ENCODE results near the gene AMZ1. TPM values are rescaled to one million over a fixed set of nuclear protein-coding genes. Genes with fewer than 3 reads are reported as not detected.

AMZ1 gene
- total RNA-seq, 1 experiment from 2014 or later, result not detected

DNA sequence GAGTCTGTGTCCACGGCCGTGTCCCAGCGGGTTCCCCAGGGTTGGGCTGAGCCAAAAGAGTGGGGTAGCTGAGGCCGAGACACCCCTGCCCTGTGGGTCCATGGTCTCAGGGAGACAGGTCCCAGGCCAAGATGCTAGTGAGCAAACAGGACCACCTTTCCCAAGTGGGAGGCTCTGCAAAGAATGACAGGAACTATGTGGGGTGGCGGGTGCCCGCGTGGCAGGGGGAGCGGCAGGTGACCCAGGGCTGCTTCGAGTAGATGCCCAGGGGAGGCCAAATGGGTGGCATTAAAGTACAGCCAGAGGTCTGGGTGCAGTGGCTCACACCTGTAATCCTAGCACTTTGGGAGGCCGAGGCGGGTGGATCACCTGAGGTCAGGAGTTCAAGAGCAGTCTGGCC lies 38.0 kb upstream of the AMZ1 start:
- DNase-seq (ENCODE audit: low spot score), result no peak
- in situ Hi-C loops (cut with HindIII; ENCODE audit: low sequenced_read_pairs), result no loop called here

DNA sequence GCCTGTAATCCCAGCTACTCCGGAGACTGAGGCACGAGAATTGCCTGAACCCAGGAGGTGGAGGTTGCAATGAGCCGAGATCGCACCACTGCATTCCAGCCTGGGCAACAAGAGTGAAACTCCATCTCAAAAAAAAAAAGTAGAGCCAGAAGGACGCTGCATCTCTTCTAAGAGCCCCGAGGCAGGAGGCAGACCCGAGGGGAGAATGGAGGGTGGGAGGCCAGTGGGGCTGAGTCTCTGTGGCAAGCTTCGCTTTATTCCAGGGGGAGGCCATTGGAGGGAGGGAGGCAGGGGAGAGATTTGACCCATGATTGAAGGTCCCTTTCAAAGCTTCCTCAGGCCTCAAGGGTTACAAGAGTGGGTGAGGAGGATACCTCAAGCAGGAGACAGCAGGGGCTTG lies 37.6 kb upstream of the AMZ1 start:
- in situ Hi-C loops (cut with HindIII; ENCODE audit: low sequenced_read_pairs), result no loop called here
- DNase-seq (ENCODE audit: low spot score), result no peak

- in situ Hi-C loops (cut with HindIII; ENCODE audit: low sequenced_read_pairs), result no loop called here
- no peak for DNase-seq (ENCODE audit: low spot score)
Observed at GRCh38 chr7:2651336-2651735, 36.7 kb upstream of the AMZ1 start.

GRCh38 chr7:2651847-2652735 lies 35.9 kb upstream of the AMZ1 start:
- in situ Hi-C loops (cut with HindIII; ENCODE audit: low sequenced_read_pairs), result no loop called here
- no peak for DNase-seq (ENCODE audit: low spot score)

- DNase-seq (ENCODE audit: low spot score), result no peak
- in situ Hi-C loops (cut with HindIII; ENCODE audit: low sequenced_read_pairs), result no loop called here
Observed at GRCh38 chr7:2652736-2653060, 35.3 kb upstream of the AMZ1 start.

- in situ Hi-C loops (cut with HindIII; ENCODE audit: low sequenced_read_pairs), result no loop called here
- no peak for DNase-seq (ENCODE audit: low spot score)
Observed at GRCh38 chr7:2654059-2654458, 33.9 kb upstream of the AMZ1 start.

DNA sequence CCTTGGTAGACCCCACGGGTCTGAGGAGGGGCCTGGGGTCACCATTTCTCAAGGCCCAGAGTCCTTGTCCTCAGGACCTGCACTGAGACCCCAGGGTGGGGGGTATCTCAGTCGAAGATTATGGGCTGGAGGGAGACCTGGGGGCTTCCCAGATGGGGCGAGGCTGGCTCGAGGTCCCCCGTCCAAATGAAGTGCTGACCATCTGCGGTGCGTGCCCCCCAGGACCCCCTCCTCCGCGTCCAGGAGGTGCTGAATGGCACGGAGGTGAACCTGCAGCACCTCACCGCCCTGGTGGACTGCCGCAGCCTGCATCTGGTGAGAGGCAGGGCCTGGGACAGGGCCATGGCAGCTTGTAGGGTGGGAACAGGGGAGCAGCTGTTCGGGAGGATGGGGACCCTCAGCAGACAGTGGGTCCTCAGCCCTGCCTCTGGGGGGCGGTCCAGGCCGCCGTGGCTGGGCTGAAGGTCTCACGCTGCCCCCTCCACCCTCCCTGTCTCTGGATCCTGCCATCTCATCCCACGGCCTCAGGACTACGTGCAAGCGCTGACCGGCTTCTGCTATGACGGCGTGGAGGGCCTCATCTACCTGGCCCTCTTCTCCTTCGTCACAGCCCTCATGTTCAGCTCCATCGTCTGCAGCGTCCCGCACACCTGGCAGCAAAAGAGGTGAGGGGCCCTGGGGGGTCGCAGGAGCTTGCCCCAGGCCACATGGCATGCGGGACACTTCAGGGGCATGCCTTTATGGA lies 32.0 kb upstream of the AMZ1 start:
- in situ Hi-C loops (cut with HindIII; ENCODE audit: low sequenced_read_pairs), result no loop called here
- DNase-seq (ENCODE audit: low spot score), result no peak

DNA sequence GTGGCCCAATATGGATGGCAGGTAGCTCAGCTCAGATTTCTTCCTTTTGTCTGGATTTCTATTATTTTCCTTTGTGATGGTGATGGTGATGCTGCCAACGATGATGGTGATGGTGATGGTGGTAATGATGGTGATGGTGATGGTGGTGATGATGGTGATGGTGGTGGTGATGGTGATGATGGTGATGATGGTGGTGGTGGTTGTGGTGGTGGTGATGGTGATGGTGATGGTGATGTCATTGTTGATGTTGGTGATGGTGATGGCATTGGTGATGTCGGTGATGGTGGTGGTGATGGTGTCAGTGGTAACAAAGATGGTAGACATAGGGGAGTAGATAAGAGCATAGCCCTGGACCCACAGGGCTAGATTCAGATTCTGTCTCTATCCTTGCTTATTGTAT lies 30.8 kb upstream of the AMZ1 start:
- no peak for DNase-seq (ENCODE audit: low spot score)
- in situ Hi-C loops (cut with HindIII; ENCODE audit: low sequenced_read_pairs), result no loop called here

- DNase-seq (ENCODE audit: low spot score), result no peak
- in situ Hi-C loops (cut with HindIII; ENCODE audit: low sequenced_read_pairs), result no loop called here
Observed at GRCh38 chr7:2657920-2658671, 29.9 kb upstream of the AMZ1 start.

DNA sequence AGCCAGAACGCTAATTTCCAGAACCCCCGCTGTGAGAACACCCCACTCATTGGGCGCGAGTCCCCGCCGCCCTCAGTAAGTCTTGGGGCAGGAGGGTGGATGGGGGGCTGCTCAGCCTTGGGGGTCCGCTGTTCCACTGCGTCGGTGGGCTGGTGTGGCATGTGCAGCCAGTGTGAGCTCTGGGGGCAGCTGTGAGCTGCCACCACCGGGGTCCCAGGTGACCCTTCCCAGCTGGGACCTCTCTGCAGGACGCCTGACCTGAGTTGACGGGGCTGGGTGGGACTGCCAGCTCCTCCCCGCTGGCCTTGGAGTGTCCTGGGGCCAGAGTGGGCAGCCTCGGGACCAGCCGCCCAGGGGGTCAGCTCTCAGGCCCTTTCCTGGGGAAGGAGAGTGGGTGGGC lies 29.1 kb upstream of the AMZ1 start:
- no peak for DNase-seq (ENCODE audit: low spot score)
- in situ Hi-C loops (cut with HindIII; ENCODE audit: low sequenced_read_pairs), result no loop called here

DNA sequence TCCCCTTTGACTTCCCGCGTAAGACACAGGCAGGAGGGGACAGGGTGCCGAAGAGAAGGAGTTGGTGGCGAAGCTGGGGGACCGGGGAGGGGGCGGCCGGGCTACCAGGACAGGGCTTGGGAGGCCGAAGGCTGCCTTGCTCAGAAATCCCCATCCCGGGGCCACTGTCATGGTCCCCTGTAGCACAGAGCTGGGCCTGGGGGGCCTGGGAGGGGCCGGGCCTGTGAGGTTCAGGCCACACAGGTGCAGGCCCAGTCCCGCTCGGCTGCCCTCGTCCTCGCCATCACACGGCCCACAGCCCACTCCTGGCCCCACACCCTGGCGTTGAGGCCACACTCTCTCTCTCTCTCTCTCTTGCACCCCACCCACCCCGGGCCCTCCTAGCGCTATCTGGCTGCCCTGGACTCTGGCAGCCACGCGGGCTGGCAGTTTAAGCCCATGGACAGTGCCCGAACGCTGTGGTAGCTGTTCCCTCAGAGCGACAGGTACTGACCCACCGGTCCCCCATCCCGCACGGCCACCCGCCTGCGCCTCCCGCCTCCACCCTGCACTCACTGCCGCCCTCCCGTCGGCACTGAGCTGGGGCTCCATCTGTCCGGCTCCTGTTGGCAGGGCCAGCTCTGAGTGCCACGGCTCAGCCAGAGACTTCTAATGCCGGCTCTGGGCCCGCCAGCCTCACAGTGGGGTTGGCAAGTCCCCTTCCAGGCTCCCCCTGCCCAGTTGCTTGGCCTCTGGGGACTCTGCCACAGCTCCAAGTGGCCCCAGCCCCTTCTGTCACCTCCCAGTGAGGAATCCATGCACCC lies 28.2 kb upstream of the AMZ1 start:
- peak; percentile 76 for DNase-seq (ENCODE audit: low spot score)
- in situ Hi-C loops (cut with HindIII; ENCODE audit: low sequenced_read_pairs), result no loop called here

DNA sequence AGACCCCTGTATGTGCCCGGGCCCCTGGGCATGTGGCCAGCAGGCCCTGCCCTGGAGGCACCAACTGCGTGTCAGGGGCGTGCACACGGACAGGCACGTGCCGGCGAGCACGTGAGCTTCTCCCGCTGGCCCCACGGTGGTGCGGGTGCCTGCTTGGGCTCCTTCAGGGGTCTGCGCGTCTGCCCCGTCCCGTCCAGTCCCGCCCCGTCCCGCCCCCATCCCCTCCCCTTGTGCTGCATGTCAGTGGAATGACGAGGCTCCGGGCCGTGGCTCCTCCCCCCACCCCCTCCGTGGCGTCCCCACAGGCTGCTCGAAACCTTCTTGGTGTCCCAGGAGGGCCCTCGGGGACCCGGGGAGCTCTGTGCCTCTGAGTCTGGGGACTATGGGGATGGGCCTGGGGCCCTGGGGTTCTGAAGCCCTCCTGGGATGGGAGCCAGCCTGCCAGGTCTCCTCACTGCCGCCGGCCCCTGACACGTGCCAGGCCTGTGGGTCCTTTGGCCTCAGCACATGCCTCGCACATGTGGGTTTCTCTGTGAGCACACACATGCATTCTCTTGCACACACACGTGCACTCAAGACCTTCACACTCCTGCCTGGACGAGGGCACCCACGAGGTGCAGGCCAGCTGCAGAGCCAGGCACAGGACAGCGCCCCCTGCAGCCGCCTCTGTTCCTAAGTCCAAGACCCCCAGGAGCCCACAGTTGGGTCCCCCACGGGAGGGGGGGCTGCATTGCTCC lies 27.5 kb upstream of the AMZ1 start:
- DNase-seq (ENCODE audit: low spot score), result no peak

GRCh38 chr7:2661096-2661449 lies 26.9 kb upstream of the AMZ1 start:
- no peak for DNase-seq (ENCODE audit: low spot score)
- in situ Hi-C loops (cut with HindIII; ENCODE audit: low sequenced_read_pairs), result no loop called here

More for the DNA sequence above, 27.5 kb upstream of the AMZ1 start:
- in situ Hi-C loops (cut with HindIII; ENCODE audit: low sequenced_read_pairs), result no loop called here

- no peak for DNase-seq (ENCODE audit: low spot score)
- in situ Hi-C loops (cut with HindIII; ENCODE audit: low sequenced_read_pairs), result no loop called here
Observed at GRCh38 chr7:2661602-2662272, 26.3 kb upstream of the AMZ1 start.

DNA sequence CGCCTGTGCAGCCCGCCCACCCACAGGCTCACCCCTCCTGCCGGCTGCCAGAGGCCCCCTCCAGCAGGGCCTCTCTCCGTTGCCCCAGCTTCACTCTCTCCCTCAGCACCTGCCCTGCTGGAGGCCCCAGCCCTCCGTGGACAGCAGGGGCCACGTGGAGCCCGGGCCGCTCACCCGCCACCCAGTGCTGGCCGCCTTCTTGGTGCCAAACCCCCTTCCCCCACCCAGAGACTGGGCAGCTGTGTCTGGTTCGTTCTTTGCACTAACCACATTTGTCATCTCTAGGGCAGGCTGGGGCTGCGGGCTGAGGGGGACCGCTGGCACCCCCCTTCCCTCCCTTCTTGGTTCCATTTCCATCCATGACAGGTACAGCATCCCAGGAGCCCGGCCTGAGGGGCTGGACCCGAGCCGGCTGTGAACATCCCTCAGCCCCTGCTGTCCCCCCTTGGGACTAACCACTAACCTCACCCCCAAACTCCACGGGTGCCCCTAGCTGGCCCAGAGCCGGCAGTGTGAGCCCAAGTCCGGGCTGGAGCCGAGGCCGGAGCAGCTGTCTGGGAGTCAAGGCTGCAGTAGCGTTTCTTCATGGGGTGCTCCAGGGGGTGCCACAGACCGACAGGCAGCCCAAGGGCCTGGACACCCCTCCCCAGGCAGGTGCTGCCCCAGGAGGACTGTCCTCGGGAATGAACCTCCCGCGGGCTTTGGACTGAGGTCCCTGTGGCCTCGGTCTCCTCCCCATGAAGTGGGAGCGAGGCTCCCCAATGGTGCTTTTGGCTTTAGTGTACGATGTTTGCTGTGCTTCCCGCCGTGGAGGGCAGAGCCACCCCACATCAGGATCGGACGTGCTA lies 25.5 kb upstream of the AMZ1 start:
- in situ Hi-C loops (cut with HindIII; ENCODE audit: low sequenced_read_pairs), result no loop called here
- DNase-seq (ENCODE audit: low spot score), result no peak

DNA sequence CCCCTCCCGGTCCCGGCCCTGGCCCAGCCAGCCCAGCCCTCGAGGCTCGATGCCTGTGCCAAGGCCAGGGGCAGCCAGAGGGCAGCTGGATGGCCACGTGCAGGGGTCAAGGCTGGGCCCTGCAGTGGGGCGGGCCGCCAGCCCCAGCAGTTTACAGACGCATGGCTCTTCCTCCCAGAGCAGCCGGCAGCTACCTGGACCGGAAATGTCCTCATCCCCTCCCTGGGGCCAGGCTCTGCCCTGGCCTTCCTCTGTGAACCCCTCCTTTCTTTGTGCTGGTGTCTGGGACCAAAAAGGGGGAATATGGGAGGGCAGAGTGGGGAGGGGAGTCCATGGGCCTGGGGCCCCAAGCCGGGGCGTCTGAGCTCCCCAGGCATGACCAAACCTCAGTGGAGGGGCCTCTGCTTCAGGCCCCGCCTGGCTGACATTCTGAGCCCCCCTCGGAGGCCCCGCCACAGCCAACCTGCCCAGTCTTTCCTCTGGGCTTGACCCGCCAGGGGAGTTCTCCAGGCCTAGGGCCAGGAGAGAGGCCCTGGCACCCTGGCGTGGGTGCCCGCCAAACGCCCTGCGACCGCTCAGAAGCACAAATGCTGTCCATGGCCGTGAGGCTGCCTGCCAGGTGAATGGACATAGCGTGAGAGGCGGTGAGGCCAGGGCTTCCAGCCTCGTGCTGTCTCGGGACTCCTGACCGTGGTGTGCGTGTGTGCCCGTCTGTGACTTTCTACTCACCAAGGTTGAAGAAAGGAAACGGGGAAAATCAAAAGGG lies 24.7 kb upstream of the AMZ1 start:
- peak; percentile 36 for DNase-seq (ENCODE audit: low spot score)
- in situ Hi-C loops (cut with HindIII; ENCODE audit: low sequenced_read_pairs), result no loop called here

DNA sequence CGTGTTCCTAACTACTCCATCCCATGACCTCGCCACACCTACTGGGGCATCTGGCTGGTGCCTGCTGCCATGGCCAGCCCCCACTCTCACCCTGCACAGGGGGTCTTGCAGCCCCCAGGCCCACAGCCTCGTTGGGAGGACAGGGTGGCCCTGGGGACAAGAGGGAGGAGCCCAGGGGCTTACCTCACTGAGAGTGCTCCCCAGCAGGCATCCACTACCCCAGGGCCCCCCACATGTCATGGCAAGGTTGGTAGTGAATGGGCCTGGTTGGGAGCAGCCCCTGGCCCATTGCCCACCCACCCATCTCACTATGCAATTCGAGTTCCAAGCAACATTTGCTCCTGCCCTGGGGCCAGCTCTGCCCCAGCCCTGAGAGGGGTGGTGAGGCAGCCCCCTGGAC lies 24.0 kb upstream of the AMZ1 start:
- in situ Hi-C loops (cut with HindIII; ENCODE audit: low sequenced_read_pairs), result no loop called here
- no peak for DNase-seq (ENCODE audit: low spot score)
